CD4-positive, alpha-beta T cell treated with Interleukin-17A for 4 hours (primary cell): ENCODE data around the gene RBM33.
A peak's percentile ranks its signal among the peaks of the same experiment; 100 is the strongest.

Experiments used
- DNase-seq: peaks from one replicate; pipeline ENCODE4 v3.0.0-alpha.2; 2020; ENCODE audit warnings: mixed read lengths

The RBM33 gene

GRCh38 chr7:155753446-155753965 is 109.0 kb downstream of the RBM33 start:
- DNase-seq, result no peak

- no peak for DNase-seq
These were observed 109.7 kb downstream of the RBM33 start for GRCh38 chr7:155754165-155754564.

- DNase-seq, result no peak
These were observed 110.6 kb downstream of the RBM33 start for GRCh38 chr7:155755026-155755425.

GRCh38 chr7:155756322-155756721 is 111.9 kb downstream of the RBM33 start:
- DNase-seq, result no peak

DNA sequence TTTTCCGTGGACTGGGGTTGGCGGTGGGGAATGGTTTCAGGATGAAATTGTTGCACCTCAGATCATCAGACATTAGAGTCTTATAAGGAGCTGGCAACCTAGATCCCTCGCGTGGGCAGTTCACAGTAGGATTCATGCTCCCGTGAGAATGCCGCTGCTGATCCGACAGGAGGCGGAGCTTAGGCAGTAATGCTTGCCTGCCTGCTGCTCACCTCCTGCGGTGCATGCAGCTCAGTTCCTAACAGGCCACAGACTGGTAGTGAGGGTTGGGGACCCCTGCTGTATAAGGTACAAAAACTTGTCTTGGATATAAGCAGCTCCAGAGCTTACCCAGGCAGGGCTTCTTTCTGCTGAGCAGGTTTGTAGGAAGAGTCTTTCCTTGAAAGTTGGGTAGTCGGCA is 113.9 kb downstream of the RBM33 start:
- DNase-seq, result no peak

DNA sequence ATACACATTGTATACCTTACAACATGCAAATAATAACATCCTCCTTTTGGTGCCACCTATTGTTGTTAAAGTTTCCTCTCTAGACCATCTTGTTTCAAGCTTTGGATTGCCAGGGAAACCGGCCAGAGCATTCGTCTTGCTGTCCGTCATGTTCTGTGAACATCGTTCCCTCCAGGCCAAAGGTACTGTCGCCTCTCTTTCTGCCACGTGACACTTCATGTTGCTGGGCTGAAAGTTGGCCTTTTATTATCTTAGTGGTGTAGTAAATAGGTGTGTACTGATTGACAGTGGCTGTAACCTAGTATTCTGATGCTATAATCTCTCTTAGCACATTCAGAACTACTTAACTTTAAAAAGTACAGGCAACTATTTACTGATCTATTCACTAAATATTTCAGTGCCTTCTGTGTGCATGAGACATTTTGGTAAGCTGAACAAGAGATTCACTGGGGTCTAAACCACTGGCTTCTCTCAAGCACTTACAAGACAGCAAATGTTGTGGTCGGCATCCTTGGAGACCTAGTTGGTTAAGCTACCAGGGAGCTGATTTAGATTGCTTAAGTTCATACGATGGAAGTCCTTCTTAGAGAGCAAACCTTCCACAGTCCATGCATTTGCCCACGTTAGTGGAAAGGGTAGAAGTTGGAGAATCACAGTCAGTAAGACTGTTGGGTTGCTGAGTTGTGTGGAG is 115.4 kb downstream of the RBM33 start:
- DNase-seq, result no peak

- DNase-seq, result no peak
These were observed 116.7 kb downstream of the RBM33 start for GRCh38 chr7:155761162-155761561.

DNA sequence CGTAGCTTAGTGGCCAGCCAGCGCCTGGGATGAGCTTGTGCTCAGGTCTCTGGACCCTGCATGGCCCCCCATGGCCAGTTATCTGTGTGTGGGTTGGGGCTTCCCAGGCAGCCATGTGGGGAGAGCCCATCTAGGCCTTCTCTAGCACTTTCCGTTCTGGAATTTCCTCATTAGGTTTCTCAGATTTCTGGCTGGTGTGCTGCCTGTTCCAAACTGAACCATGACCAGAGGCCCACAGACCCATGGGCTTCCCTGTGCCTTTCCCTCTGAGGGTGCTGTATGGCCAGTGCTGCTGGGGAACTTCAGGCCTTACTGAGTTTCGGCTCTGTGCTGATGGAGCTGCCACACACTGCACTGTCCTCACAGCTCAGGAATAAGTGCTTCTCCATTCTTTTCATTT is 117.6 kb downstream of the RBM33 start:
- no peak for DNase-seq

GRCh38 chr7:155762655-155763054 is 118.2 kb downstream of the RBM33 start:
- DNase-seq, result no peak

DNA sequence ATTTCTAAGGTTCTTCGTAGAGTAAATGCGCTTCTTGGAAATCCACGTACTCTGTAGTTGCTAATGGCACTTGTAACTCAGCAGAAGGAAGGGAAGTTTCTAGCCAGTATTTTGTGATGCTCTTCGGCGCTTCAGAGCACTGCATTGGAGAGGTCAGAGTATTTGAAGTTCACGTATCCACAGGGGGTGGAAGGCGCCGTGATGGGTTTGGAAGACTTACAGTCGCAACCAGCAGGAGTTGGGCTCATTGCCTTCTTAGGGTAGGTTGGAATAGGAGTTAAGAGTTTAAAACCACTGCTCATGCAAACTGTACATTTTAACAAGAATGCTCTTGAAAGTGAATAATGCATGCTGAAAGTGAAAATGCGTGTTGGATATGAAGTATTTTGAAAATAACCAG is 118.7 kb downstream of the RBM33 start:
- DNase-seq, result no peak

- DNase-seq, result peak; percentile 77
These were observed 119.4 kb downstream of the RBM33 start for GRCh38 chr7:155763691-155764437.

- DNase-seq, result peak; percentile 51
These were observed 120.0 kb downstream of the RBM33 start for GRCh38 chr7:155764438-155764793.

DNA sequence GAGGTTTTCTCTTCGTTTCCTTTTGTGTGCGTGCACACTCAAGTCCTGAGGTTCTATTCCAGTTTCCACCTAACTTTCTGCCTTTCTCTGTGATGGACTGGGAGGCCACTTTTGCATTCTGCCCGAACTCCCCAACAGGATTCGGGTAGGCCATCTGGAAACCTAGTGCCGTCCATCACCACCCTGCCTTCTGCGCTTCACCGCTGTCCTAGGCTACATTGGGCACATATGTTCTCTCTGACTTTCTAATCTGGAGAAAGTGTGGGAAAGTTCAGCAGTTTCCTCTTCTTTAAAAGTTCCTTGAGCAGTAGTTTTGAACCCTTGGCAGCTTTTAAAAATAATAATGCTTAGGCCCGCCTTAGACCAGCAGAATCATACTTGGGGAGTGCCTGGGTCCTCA is 121.0 kb downstream of the RBM33 start:
- DNase-seq, result no peak

- DNase-seq, result no peak
These were observed 121.9 kb downstream of the RBM33 start for GRCh38 chr7:155766386-155766785.

DNA sequence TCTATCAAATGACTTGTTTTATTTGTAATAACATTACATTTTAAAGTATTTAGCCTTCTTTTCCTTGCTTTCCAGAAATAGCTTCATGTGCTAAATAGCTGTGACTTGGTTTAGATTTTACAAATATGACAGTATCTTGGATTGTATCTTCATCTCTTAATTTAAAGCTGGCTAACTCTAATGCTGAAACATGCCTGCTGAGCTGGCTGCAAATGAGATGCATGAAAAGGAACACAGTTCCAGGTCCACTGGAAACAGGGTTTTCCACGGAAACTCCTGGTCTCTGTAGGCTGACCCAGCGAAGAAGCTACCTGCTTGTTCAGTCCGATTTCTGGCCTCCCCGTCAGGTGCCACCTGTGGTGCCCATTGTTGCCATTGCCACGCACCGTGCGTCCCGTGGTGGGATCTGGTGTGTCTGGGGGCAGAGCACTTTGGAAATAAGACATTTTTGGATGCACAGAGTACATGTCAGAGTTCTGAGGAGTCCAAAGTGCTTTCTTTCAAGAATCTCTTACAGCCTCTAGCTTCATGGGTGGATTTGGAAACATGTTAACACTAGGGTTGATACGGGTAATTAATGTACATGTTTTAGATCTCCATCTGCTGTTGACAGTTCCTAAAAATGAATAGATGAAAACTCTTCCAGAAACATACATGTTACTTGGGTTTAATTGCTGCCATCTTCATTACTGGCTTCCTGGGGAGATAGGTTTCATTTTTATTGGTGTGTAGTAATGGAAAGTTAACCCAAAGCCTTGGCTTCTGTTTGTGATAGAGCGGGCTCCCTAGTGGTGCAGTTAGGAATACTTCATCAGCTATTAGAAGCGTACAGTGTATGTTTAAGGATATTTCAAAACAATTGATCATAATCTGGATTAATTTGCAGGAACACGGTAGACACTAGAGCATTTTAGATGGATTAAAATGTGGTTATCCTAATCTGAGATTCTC is 122.8 kb downstream of the RBM33 start:
- DNase-seq, result no peak

DNA sequence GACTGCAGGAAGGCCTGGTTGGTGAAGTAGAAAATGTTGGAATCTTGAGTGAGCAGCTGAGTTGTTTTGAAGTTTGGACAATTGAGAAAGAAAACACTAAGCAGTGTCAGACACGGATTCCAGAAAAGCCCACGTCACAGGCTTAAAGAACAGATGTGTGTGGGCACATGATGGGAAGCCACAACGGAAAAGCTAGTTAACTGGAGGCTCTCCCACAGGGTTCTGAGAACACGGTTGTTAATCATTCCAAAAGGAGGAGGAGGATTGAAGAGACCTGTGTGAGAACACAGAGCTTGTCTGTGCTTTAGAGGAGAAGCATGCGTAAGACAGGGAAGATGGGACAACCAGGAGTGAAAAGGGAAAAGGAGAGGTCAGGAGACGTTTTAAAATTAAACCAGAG is 125.2 kb downstream of the RBM33 start:
- DNase-seq, result no peak

DNA sequence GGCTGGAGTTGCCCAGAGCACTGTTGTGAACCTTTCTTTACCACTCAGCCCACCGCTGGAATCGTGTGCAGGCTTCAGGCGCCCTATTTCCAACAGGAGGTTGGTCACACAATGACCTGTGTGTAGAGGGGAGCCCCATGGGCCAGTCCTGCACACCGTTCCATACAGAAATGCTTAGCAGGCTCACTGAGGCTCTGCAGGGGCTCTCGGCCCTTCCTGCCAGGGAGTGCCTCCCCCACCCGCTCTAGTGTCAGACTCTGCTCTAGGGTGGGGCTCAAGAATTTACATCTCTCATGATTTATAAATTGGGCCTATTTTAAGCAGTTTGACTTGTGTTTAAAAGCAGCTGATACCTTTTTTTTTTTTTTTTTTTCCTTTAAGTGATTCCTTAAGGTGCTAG is 125.8 kb downstream of the RBM33 start:
- DNase-seq, result no peak

DNA sequence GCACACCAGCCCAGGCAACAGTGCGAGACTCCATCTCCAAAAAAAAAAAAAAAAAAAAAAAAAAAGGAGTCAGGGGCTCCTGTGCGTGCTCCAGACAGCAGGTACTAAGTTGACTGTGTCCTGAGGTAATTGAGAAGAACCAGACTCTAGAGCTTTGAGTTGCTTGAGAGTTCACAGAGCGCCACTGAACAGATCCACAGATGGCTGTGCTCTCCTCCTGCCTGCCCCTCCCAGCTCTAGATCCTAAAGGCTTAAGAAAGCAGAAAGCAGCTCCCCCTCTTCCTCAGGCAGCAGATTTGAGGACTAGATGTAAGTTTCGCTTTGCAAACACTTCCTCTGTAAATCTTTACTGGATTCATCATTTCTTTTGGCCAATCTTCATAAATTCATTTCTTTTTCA is 129.1 kb downstream of the RBM33 start:
- DNase-seq, result no peak

DNA sequence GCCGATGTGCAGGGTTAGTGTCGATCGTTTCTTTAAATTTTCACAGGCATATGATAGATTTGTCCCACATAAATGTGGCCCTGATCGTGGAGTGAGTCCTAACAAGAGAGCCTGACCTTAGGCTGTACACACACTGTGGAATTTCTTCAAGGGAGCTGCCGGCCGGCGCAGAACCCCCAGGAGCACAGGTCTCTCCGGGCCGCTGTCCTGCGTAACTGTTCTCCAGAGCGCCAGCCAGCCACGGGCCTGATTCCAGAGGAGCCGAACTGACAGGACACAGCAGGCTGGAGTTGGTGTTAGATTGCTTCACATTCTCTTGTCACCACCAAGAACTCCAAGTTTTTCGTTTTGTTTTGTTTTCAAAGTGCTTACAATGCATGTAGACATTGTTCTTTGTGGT is 130.5 kb downstream of the RBM33 start:
- no peak for DNase-seq

- no peak for DNase-seq
These were observed 131.2 kb downstream of the RBM33 start for GRCh38 chr7:155775691-155776090.

DNA sequence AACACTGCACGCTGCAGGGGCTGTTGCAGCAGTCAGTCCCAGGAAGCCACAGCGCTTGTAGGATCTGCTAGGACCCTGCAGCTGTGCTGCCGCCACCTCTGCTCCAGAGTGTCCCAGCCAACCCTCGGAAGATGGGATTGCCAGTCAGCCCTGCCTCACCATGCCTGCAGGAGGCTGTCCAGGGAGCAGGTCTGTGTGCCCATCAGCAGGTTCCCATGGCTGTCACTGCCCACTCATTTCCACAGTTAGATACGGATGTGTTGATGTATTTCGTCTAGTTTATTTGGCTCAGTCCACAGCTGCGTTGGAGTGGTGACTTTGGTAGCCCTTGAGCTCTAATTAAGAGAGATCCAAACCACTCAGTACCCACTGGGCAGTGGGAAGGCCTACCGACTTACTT is 132.1 kb downstream of the RBM33 start:
- no peak for DNase-seq

DNA sequence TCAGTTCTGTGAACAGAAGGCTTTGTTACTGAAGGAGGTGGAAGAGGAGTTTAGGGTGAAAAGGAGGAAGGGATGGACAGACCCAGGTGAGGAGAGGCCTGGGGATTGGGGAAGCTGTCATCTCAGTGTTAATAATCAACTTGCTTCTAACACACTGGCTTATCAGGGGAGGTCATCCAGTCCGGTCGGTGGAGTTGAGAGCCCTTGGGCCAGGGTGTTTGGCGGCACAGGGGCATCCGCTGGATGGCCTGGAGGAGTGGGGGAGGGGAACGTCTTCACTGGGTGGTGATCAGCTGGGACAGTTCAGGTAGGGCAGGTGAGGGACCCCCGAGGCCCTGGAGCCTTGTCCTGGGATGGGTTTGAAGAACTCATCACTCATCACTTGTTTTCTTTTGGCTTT is 133.9 kb downstream of the RBM33 start:
- DNase-seq, result no peak

GRCh38 chr7:155780884-155781283 is 136.4 kb downstream of the RBM33 start:
- no peak for DNase-seq
